Measurements from ENCODE around the gene NDFIP1. TPM values are rescaled to one million over a fixed set of nuclear protein-coding genes. Genes with fewer than 3 reads are reported as not detected.

Gene NDFIP1
- total RNA-seq, 1 experiment from 2014 or later: 50.8 TPM

- Mint-ChIP-seq H3K4me1 (ENCODE audit: insufficient read depth, unreplicated experiment) (peaks cover 8% of the 10 kb centered on the region), H3K27ac (ENCODE audit: low read depth, unreplicated experiment) (no peak overlapping the region), H3K27me3 (ENCODE audit: insufficient read depth, unreplicated experiment) (no peaks in the 10 kb centered on the region), H3K4me3 (ENCODE audit: unreplicated experiment) (no peak overlapping the region), H3K9me3 (ENCODE audit: unreplicated experiment) (no peaks in the 10 kb centered on the region), H3K36me3 (ENCODE audit: insufficient read depth, unreplicated experiment) (peaks cover 4% of the 10 kb centered on the region)
- BruUV-seq (replicated peaks): no TSS peak
- DNase-seq (ENCODE audit: unreplicated experiment): no peak
- ChIA-PET CTCF (interaction anchor here (0.6 to 0.7 kb wide), 5 partner anchors 86 to 369 kb away, joined by 3 to 5 read pairs (median 3); partner anchors contain the start of gene SPRY4), POLR2A (interaction anchor here (0.7 to 1.0 kb wide), 3 partner anchors 13 to 167 kb away, joined by 3 to 4 read pairs (median 3); partner anchors contain the start of gene GNPDA1)
- TF ChIP-seq CTCF (IDR thresholded peaks at IDR 0.05; ENCODE audit: unreplicated experiment): no peak
- intact Hi-C loops (cut with micrococcal nuclease): no loop called here
These were observed 71.3 kb downstream of the NDFIP1 start for GRCh38 chr5:142179776-142180387.

- ChIA-PET CTCF (interaction anchor here (0.7 to 1.3 kb wide), 2 partner anchors 395 to 532 kb away, joined by 3 read pairs; no protein-coding TSS in a partner anchor), POLR2A (interaction anchor here (1.0 to 1.2 kb wide), 2 partner anchors 13 to 14 kb away, joined by 3 read pairs; no protein-coding TSS in a partner anchor)
- Mint-ChIP-seq H3K36me3 (ENCODE audit: insufficient read depth, unreplicated experiment) (peaks cover 4% of the 10 kb centered on the region), H3K27me3 (ENCODE audit: insufficient read depth, unreplicated experiment) (no peaks in the 10 kb centered on the region), H3K4me3 (ENCODE audit: unreplicated experiment) (no peak overlapping the region), H3K9me3 (ENCODE audit: unreplicated experiment) (no peaks in the 10 kb centered on the region), H3K4me1 (ENCODE audit: insufficient read depth, unreplicated experiment) (peaks cover 8% of the 10 kb centered on the region), H3K27ac (ENCODE audit: low read depth, unreplicated experiment) (no peak overlapping the region)
- BruUV-seq (replicated peaks): no TSS peak
- intact Hi-C loops (cut with micrococcal nuclease): no loop called here
- no peak for DNase-seq (ENCODE audit: unreplicated experiment)
- no peak for TF ChIP-seq CTCF (IDR thresholded peaks at IDR 0.05; ENCODE audit: unreplicated experiment)
These were observed 72.5 kb downstream of the NDFIP1 start for GRCh38 chr5:142181096-142181495.

- no peaks in the 10 kb centered on the region for H3K27me3 Mint-ChIP-seq (ENCODE audit: insufficient read depth, unreplicated experiment)
- H3K36me3 Mint-ChIP-seq (ENCODE audit: insufficient read depth, unreplicated experiment): peaks cover 4% of the 10 kb centered on the region
- H3K27ac Mint-ChIP-seq (ENCODE audit: low read depth, unreplicated experiment): no peak overlapping the region
- peaks cover 8% of the 10 kb centered on the region for H3K4me1 Mint-ChIP-seq (ENCODE audit: insufficient read depth, unreplicated experiment)
- CTCF ChIA-PET: interaction anchor here (0.7 to 1.3 kb wide), 2 partner anchors 395 to 531 kb away, joined by 3 read pairs; no protein-coding TSS in a partner anchor
- POLR2A ChIA-PET: interaction anchor here (1.2 kb wide), 1 partner anchor 13 kb away, joined by 3 read pairs; no protein-coding TSS in a partner anchor
- DNase-seq (ENCODE audit: unreplicated experiment): no peak
- no peaks in the 10 kb centered on the region for H3K9me3 Mint-ChIP-seq (ENCODE audit: unreplicated experiment)
- intact Hi-C loops (cut with micrococcal nuclease): no loop called here
- H3K4me3 Mint-ChIP-seq (ENCODE audit: unreplicated experiment): no peak overlapping the region
- TF ChIP-seq CTCF (IDR thresholded peaks at IDR 0.05; ENCODE audit: unreplicated experiment): no peak
- no TSS peak for BruUV-seq (replicated peaks)
These were observed 73.1 kb downstream of the NDFIP1 start for GRCh38 chr5:142181547-142182163.

- no peak for TF ChIP-seq CTCF (IDR thresholded peaks at IDR 0.05; ENCODE audit: unreplicated experiment)
- Mint-ChIP-seq H3K27me3 (ENCODE audit: insufficient read depth, unreplicated experiment) (peaks cover 1% of the 10 kb centered on the region), H3K4me1 (ENCODE audit: insufficient read depth, unreplicated experiment) (peaks cover 8% of the 10 kb centered on the region), H3K4me3 (ENCODE audit: unreplicated experiment) (no peak overlapping the region), H3K9me3 (ENCODE audit: unreplicated experiment) (no peaks in the 10 kb centered on the region), H3K36me3 (ENCODE audit: insufficient read depth, unreplicated experiment) (peaks cover 4% of the 10 kb centered on the region), H3K27ac (ENCODE audit: low read depth, unreplicated experiment) (no peak overlapping the region)
- DNase-seq (ENCODE audit: unreplicated experiment): no peak
- intact Hi-C loops (cut with micrococcal nuclease): no loop called here
- no TSS peak for BruUV-seq (replicated peaks)
- ChIA-PET CTCF (interaction anchor here (0.6 kb wide), 1 partner anchor 29 kb away, joined by 3 read pairs; no protein-coding TSS in a partner anchor), POLR2A (no interaction called here)
These were observed 74.3 kb downstream of the NDFIP1 start for GRCh38 chr5:142182840-142183239.
